Neural progenitor cell (in vitro differentiated cells): ENCODE measurements around the gene REN.

Experiments
- CTCF ChIP-seq: fragments of 200-600 bp; sonication (generic); IDR thresholded peaks from 2 replicates; pipeline ENCODE4 v1.5.1; 2017; ENCODE audit warnings: antibody characterized with exemption, mild to moderate bottlenecking
- EZH2phosphoT487 ChIP-seq: fragments of 200-600 bp; sonication (generic); IDR thresholded peaks from 2 replicates; pipeline ENCODE4 v1.6.1; 2017; ENCODE audit warnings: antibody characterized with exemption

- TF ChIP-seq CTCF, result no peak
- TF ChIP-seq EZH2phosphoT487, result no peak
Observed at GRCh38 chr1:204113896-204114295, 52.2 kb downstream of the REN start.
